GM23248 (cell line): ENCODE data around the gene RIMS4.

Experiments
- EZH2 ChIP-seq: fragments of 200-600 bp; sonication (generic); IDR thresholded peaks from 2 replicates; pipeline ENCODE4 v1.6.1; 2018; ENCODE audit warnings: antibody characterized with exemption, mild to moderate bottlenecking; ENCODE audit not compliant: insufficient read depth, poor library complexity, severe bottlenecking
- EZH2phosphoT487 ChIP-seq: fragments of 200-600 bp; sonication (generic); IDR thresholded peaks from 2 replicates; pipeline ENCODE4 v1.6.1; 2018; ENCODE audit warnings: antibody characterized with exemption, moderate library complexity, mild to moderate bottlenecking, low read depth; ENCODE audit not compliant: insufficient read depth

- no peak for TF ChIP-seq EZH2
- TF ChIP-seq EZH2phosphoT487 = no peak
Observed at GRCh38 chr20:44719841-44720240, 90.5 kb downstream of the RIMS4 start.
